ENCODE measurements around the gene PPARG. TPM values are rescaled to one million over a fixed set of nuclear protein-coding genes. Genes with fewer than 3 reads are reported as not detected.
A peak's percentile ranks its signal among the peaks of the same experiment; 100 is the strongest.

The PPARG gene
- total RNA-seq, 4 donors from 2014 or later = 20.0 to 64.2 (median 29.6) TPM

- H3K36me3 ChIP-seq = no peaks in the 10 kb centered on the region
- H3K4me1 ChIP-seq = peaks cover 0 to 21% (median 0%) of the 10 kb centered on the region in 4 donors
- H3K9me3 ChIP-seq = peaks cover 0 to 4% (median 0%) of the 10 kb centered on the region in 4 donors
- peak overlapping the region; percentile 72 to 90 (median 79) for H3K27ac ChIP-seq
- peak overlapping the region; percentile 56 to 90 (median 76) for H3K4me3 ChIP-seq
- TF ChIP-seq EP300 (IDR thresholded peaks at IDR 0.05) = no peak
- TF ChIP-seq CTCF (IDR thresholded peaks at IDR 0.05) = no peak
- TF ChIP-seq POLR2A (IDR thresholded peaks at IDR 0.05) = peak in 1 of 2 donors; percentile 9
- 0 to 4% methylated on average over 2 to 4 of the region's 63 CpGs for WGBS, 2 donors
- no peak for DNase-seq (ENCODE audit: low spot score in 2 of 2)
- H3K27me3 ChIP-seq = peaks cover 0 to 6% of the 10 kb centered on the region in 2 donors
These were observed 1.1 kb upstream of the PPARG start for GRCh38 chr3:12287727-12288181.

GRCh38 chr3:12289524-12289923, 654 bp downstream of the PPARG start:
- Histone ChIP-seq H3K4me3 (peak overlapping the region in 2 of 4 donors; percentile 56 to 90), H3K27me3 (peaks cover 0 to 6% of the 10 kb centered on the region in 2 donors), H3K4me1 (peaks cover 0 to 21% (median 0%) of the 10 kb centered on the region in 4 donors), H3K36me3 (no peaks in the 10 kb centered on the region), H3K27ac (peak overlapping the region in 1 of 4 donors; percentile 90), H3K9me3 (peaks cover 0 to 4% (median 0%) of the 10 kb centered on the region in 4 donors)
- TF ChIP-seq CTCF (IDR thresholded peaks at IDR 0.05) (no peak), POLR2A (IDR thresholded peaks at IDR 0.05) (no peak), EP300 (IDR thresholded peaks at IDR 0.05) (no peak)
- DNase-seq (ENCODE audit: low spot score in 2 of 2) = no peak
- WGBS, 2 donors = 46 to 54% methylated on average over 3 of the region's 3 CpGs

GRCh38 chr3:12292770-12293169, 3.9 kb downstream of the PPARG start:
- no peak for TF ChIP-seq POLR2A (IDR thresholded peaks at IDR 0.05)
- no peak for TF ChIP-seq CTCF (IDR thresholded peaks at IDR 0.05)
- no peak for TF ChIP-seq EP300 (IDR thresholded peaks at IDR 0.05)
- H3K36me3 ChIP-seq = no peaks in the 10 kb centered on the region
- no peak overlapping the region for H3K27ac ChIP-seq
- peaks cover 0 to 6% of the 10 kb centered on the region in 2 donors for H3K27me3 ChIP-seq
- no peak overlapping the region for H3K4me3 ChIP-seq
- DNase-seq (ENCODE audit: low spot score in 2 of 2) = no peak
- 80 to 87% methylated on average over 9 of the region's 9 CpGs for WGBS, 2 donors
- H3K4me1 ChIP-seq = peaks cover 0 to 10% (median 0%) of the 10 kb centered on the region in 4 donors
- no peaks in the 10 kb centered on the region for H3K9me3 ChIP-seq

- 87 to 91% methylated on average over 6 of the region's 6 CpGs for WGBS, 2 donors
- Histone ChIP-seq H3K27ac (no peak overlapping the region), H3K4me3 (no peak overlapping the region), H3K4me1 (no peaks in the 10 kb centered on the region), H3K36me3 (no peaks in the 10 kb centered on the region), H3K9me3 (no peaks in the 10 kb centered on the region), H3K27me3 (no peaks in the 10 kb centered on the region)
- no peak for DNase-seq (ENCODE audit: low spot score in 2 of 2)
- TF ChIP-seq POLR2A (IDR thresholded peaks at IDR 0.05) = no peak
- no peak for TF ChIP-seq CTCF (IDR thresholded peaks at IDR 0.05)
- TF ChIP-seq EP300 (IDR thresholded peaks at IDR 0.05) = no peak
These were observed 6.2 kb downstream of the PPARG start for GRCh38 chr3:12294885-12295580.

GRCh38 chr3:12296511-12296910, 7.6 kb downstream of the PPARG start:
- Histone ChIP-seq H3K9me3 (no peaks in the 10 kb centered on the region), H3K4me1 (no peaks in the 10 kb centered on the region), H3K27me3 (no peaks in the 10 kb centered on the region), H3K27ac (no peak overlapping the region), H3K4me3 (no peak overlapping the region), H3K36me3 (no peaks in the 10 kb centered on the region)
- DNase-seq (ENCODE audit: low spot score in 2 of 2) = no peak
- TF ChIP-seq CTCF (IDR thresholded peaks at IDR 0.05) (no peak), POLR2A (IDR thresholded peaks at IDR 0.05) (no peak), EP300 (IDR thresholded peaks at IDR 0.05) (no peak)
- 57 to 61% methylated on average over 4 of the region's 4 CpGs for WGBS, 2 donors
